HEK293 (cell line): ENCODE data around the gene SNRPF.

Experiments
- CTCF ChIA-PET: fragments of 350-600 bp; formaldehyde crosslinking; extraction: SDS; loops from one replicate; lab custom pipeline; 2021; ENCODE audit warnings: antibody characterized with exemption; lab: Yijun Ruan, JAX
- POLR2A ChIA-PET: fragments of 300-600 bp; formaldehyde crosslinking; extraction: SDS; loops from one replicate; lab custom pipeline; 2020; ENCODE audit warnings: antibody characterized with exemption, inconsistent platforms; lab: Yijun Ruan, JAX
- H3K27ac ChIP-seq: fragments of 200-500 bp; sonication (Bioruptor generic); 2 replicates; pipeline ENCODE4 v1.5.1; 2014; ENCODE audit warnings: low read depth, low read length, control low read depth, inconsistent platforms; ENCODE audit errors: extremely low read depth
- H3K36me3 ChIP-seq, 2 experiments: fragments of 200-500 bp in 1 of 2; sonication (Bioruptor generic) in 1 of 2; 1 replicate in 1 of 2; 2 replicates in 1 of 2; pipeline ENCODE4 v1.5.1; 2014 to 2017; ENCODE audit warnings: inconsistent platforms in 2 of 2, low read length in 2 of 2; ENCODE audit not compliant: control insufficient read depth in 2 of 2, insufficient read depth in 1 of 2
- H3K4me1 ChIP-seq: fragments of 200-500 bp; sonication (Bioruptor generic); 2 replicates; pipeline ENCODE4 v1.5.1; 2014; ENCODE audit warnings: mild to moderate bottlenecking, low read length, inconsistent platforms; ENCODE audit not compliant: control insufficient read depth, insufficient read depth
- H3K4me3 ChIP-seq: 2 replicates; pipeline ENCODE4 v1.5.1; 2011; ENCODE audit warnings: low read depth, mild to moderate bottlenecking, control low read depth, low read length, moderate library complexity
- H3K9me3 ChIP-seq: fragments of 200-500 bp; sonication (Bioruptor generic); 2 replicates; pipeline ENCODE4 v1.5.1; 2014; ENCODE audit warnings: low read depth, low read length, inconsistent platforms; ENCODE audit not compliant: control insufficient read depth, insufficient read depth
- GLI2 ChIP-seq: fragments of 450-650 bp; formaldehyde crosslinking; IDR thresholded peaks from 2 replicates; pipeline ENCODE4; 2017; ENCODE audit warnings: missing biosample characterization, missing genetic modification characterization, low read depth, borderline replicate concordance
- KLF1 ChIP-seq: fragments of 450-650 bp; formaldehyde crosslinking; IDR thresholded peaks from 2 replicates; pipeline ENCODE4 v1.5.1; 2016; ENCODE audit warnings: missing biosample characterization, missing genetic modification characterization
- KLF16 ChIP-seq: fragments of 450-650 bp; formaldehyde crosslinking; IDR thresholded peaks from 2 replicates; pipeline ENCODE4 v1.5.1; 2017; ENCODE audit warnings: missing biosample characterization, missing genetic modification characterization
- KLF8 ChIP-seq: fragments of 450-650 bp; formaldehyde crosslinking; IDR thresholded peaks from 2 replicates; pipeline ENCODE4 v1.5.1; 2016; ENCODE audit warnings: missing biosample characterization, missing genetic modification characterization
- RBAK ChIP-seq: fragments of 450-650 bp; formaldehyde crosslinking; IDR thresholded peaks from 2 replicates; pipeline ENCODE4 v1.5.1; 2016; ENCODE audit warnings: missing biosample characterization, missing genetic modification characterization
- TCF7L2 ChIP-seq: IDR thresholded peaks from 2 replicates; pipeline ENCODE4 v1.6.1; 2011; ENCODE audit warnings: low read depth, mild to moderate bottlenecking, inconsistent platforms, low read length, moderate library complexity, borderline replicate concordance
- YY1 ChIP-seq: fragments of 450-650 bp; formaldehyde crosslinking; IDR thresholded peaks from 2 replicates; pipeline ENCODE4 v1.5.1; 2018; ENCODE audit warnings: missing biosample characterization, missing genetic modification characterization
- ZBTB20 ChIP-seq: fragments of 450-650 bp; formaldehyde crosslinking; IDR thresholded peaks from 2 replicates; pipeline ENCODE4 v1.5.1; 2016; ENCODE audit warnings: missing biosample characterization, missing genetic modification characterization
- ZBTB21 ChIP-seq: fragments of 450-650 bp; formaldehyde crosslinking; IDR thresholded peaks from 2 replicates; pipeline ENCODE4 v1.5.1; 2017; ENCODE audit warnings: missing biosample characterization, missing genetic modification characterization
- ZNF121 ChIP-seq: fragments of 450-650 bp; formaldehyde crosslinking; IDR thresholded peaks from 2 replicates; pipeline ENCODE4 v1.5.1; 2016; ENCODE audit warnings: missing biosample characterization, missing genetic modification characterization
- ZNF155 ChIP-seq: fragments of 450-650 bp; formaldehyde crosslinking; IDR thresholded peaks from 2 replicates; pipeline ENCODE4 v1.5.1; 2016; ENCODE audit warnings: missing biosample characterization, missing genetic modification characterization
- ZNF211 ChIP-seq: fragments of 450-650 bp; formaldehyde crosslinking; IDR thresholded peaks from 2 replicates; pipeline ENCODE4 v1.5.1; 2016; ENCODE audit warnings: low read depth, missing biosample characterization, missing genetic modification characterization
- ZNF555 ChIP-seq: fragments of 450-650 bp; formaldehyde crosslinking; conservative IDR thresholded peaks from 2 replicates; pipeline ENCODE4 v1.5.1; 2017; ENCODE audit warnings: missing biosample characterization, mild to moderate bottlenecking, missing genetic modification characterization, inconsistent platforms
- ZNF610 ChIP-seq: fragments of 450-650 bp; formaldehyde crosslinking; IDR thresholded peaks from 2 replicates; pipeline ENCODE4 v1.5.1; 2016; ENCODE audit warnings: missing biosample characterization, missing genetic modification characterization, borderline replicate concordance
- ZNF629 ChIP-seq: fragments of 450-650 bp; formaldehyde crosslinking; IDR thresholded peaks from 2 replicates; pipeline ENCODE4 v1.5.1; 2017; ENCODE audit warnings: missing biosample characterization, missing genetic modification characterization
- ZNF677 ChIP-seq: fragments of 450-650 bp; IDR thresholded peaks from 2 replicates; pipeline ENCODE4 v1.5.0; 2018; ENCODE audit warnings: missing biosample characterization, mild to moderate bottlenecking, missing genetic modification characterization, moderate library complexity
- TF ChIP-seq, protein P1 (sequence below): sonication (generic); formaldehyde crosslinking; IDR thresholded peaks from 2 replicates; pipeline ENCODE4 v1.8.1; 2022; ENCODE audit warnings: mild to moderate bottlenecking, moderate library complexity, missing genetic modification reagents
- TF ChIP-seq, protein P2 (sequence below): fragments of 450-650 bp; formaldehyde crosslinking; IDR thresholded peaks from 2 replicates; pipeline ENCODE4 v1.5.1; 2017; ENCODE audit warnings: missing biosample characterization, missing genetic modification characterization
- TF ChIP-seq, protein P3 (sequence below): fragments of 450-650 bp; formaldehyde crosslinking; IDR thresholded peaks from 2 replicates; pipeline ENCODE4 v1.5.1; 2017; ENCODE audit warnings: missing biosample characterization, missing genetic modification characterization
- TF ChIP-seq, protein P4 (sequence below): fragments of 450-650 bp; formaldehyde crosslinking; IDR thresholded peaks from 2 replicates; pipeline ENCODE4 v1.5.1; 2016; ENCODE audit warnings: missing biosample characterization, missing genetic modification characterization
- TF ChIP-seq, protein P5 (sequence below): fragments of 450-650 bp; formaldehyde crosslinking; IDR thresholded peaks from 2 replicates; pipeline ENCODE4 v1.5.1; 2016; ENCODE audit warnings: missing biosample characterization, missing genetic modification characterization
- TF ChIP-seq, protein P6 (sequence below): fragments of 450-650 bp; formaldehyde crosslinking; IDR thresholded peaks from 2 replicates; pipeline ENCODE4 v1.5.1; 2016; ENCODE audit warnings: missing biosample characterization, missing genetic modification characterization

The SNRPF gene

DNA sequence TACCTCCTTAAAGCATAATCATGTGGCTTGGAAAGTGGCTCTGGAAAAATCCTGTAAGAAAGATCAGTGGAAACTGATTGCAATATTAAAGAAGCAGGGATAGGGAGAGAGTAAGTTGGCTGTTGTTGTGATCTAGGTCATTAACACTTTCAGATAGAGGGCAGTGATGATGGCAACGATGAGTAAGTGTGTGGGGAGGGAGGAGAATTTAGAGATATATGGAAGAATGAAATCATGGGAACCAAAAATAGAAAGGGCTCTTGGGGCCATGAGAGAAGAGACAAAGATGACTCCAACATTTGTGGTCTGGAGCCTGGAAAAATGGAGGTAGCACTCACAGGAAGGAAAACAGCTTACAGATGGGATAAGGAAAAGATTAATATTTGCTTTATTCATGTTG is 23.3 kb downstream of the SNRPF start:
- H3K4me1 ChIP-seq: no peaks in the 10 kb centered on the region
- CTCF ChIA-PET: interaction anchor here (1.0 kb wide), 1 partner anchor 37 kb away, joined by 4 read pairs; no protein-coding TSS in a partner anchor
- TF ChIP-seq ZBTB21 (peak; percentile 89), RBAK (tag by site-specific recombination) (0 out of 2 replicates have a peak, but pooled peaks have one; percentile 43), ZNF555 (no peak), ZNF677 (tag by site-specific recombination) (no peak), ZNF121 (tag by site-specific recombination) (no peak), ZNF211 (no peak), ZNF629 (tag by site-specific recombination) (peak; percentile 66; the same call in 1 of the 2 replicates)
- TF ChIP-seq, protein P1, sequence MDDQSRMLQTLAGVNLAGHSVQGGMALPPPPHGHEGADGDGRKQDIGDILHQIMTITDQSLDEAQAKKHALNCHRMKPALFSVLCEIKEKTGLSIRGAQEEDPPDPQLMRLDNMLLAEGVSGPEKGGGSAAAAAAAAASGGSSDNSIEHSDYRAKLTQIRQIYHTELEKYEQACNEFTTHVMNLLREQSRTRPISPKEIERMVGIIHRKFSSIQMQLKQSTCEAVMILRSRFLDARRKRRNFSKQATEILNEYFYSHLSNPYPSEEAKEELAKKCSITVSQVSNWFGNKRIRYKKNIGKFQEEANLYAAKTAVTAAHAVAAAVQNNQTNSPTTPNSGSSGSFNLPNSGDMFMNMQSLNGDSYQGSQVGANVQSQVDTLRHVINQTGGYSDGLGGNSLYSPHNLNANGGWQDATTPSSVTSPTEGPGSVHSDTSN: no peak
- TF ChIP-seq, protein P2, sequence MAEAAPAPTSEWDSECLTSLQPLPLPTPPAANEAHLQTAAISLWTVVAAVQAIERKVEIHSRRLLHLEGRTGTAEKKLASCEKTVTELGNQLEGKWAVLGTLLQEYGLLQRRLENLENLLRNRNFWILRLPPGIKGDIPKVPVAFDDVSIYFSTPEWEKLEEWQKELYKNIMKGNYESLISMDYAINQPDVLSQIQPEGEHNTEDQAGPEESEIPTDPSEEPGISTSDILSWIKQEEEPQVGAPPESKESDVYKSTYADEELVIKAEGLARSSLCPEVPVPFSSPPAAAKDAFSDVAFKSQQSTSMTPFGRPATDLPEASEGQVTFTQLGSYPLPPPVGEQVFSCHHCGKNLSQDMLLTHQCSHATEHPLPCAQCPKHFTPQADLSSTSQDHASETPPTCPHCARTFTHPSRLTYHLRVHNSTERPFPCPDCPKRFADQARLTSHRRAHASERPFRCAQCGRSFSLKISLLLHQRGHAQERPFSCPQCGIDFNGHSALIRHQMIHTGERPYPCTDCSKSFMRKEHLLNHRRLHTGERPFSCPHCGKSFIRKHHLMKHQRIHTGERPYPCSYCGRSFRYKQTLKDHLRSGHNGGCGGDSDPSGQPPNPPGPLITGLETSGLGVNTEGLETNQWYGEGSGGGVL (tag by site-specific recombination): peak; percentile 62
- TF ChIP-seq, all 188 proteins: peak for 4
- Histone ChIP-seq H3K4me3 (no peak overlapping the region), H3K27ac (no peak overlapping the region), H3K9me3 (no peaks in the 10 kb centered on the region), H3K36me3 (no peaks in the 10 kb centered on the region)
- POLR2A ChIA-PET: no interaction called here

DNA sequence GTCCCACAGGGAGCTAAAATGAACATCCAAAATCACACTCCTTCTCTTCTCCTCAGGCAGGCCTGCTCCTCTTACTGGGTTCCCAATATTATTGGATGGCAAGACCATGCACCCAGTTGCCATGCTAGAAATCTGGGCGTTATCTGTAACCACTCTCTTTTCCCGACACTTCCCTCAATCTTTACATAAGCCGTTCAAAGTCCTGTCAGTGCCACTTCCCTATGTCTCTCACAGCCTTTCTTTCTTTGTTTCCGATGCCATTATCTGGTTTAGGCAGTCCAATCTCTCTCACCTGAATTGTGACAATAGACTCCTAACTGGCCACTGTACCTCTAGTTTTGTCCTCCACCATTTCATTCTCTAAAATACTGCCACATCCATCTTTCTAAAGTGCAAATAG is 24.1 kb downstream of the SNRPF start:
- H3K4me3 ChIP-seq: no peak overlapping the region
- POLR2A ChIA-PET: no interaction called here
- H3K4me1 ChIP-seq: no peaks in the 10 kb centered on the region
- CTCF ChIA-PET: interaction anchor here (1.2 kb wide), 1 partner anchor 36 kb away, joined by 4 read pairs; no protein-coding TSS in a partner anchor
- H3K9me3 ChIP-seq: no peaks in the 10 kb centered on the region
- no peaks in the 10 kb centered on the region for H3K36me3 ChIP-seq
- no peak for TF ChIP-seq ZNF610 (tag by site-specific recombination)
- no peak for TF ChIP-seq TCF7L2
- no peak for TF ChIP-seq KLF16 (tag by site-specific recombination)
- TF ChIP-seq ZNF155: no peak
- TF ChIP-seq, protein P3, sequence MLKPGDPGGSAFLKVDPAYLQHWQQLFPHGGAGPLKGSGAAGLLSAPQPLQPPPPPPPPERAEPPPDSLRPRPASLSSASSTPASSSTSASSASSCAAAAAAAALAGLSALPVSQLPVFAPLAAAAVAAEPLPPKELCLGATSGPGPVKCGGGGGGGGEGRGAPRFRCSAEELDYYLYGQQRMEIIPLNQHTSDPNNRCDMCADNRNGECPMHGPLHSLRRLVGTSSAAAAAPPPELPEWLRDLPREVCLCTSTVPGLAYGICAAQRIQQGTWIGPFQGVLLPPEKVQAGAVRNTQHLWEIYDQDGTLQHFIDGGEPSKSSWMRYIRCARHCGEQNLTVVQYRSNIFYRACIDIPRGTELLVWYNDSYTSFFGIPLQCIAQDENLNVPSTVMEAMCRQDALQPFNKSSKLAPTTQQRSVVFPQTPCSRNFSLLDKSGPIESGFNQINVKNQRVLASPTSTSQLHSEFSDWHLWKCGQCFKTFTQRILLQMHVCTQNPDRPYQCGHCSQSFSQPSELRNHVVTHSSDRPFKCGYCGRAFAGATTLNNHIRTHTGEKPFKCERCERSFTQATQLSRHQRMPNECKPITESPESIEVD (tag by site-specific recombination): no peak
- H3K27ac ChIP-seq: no peak overlapping the region

DNA sequence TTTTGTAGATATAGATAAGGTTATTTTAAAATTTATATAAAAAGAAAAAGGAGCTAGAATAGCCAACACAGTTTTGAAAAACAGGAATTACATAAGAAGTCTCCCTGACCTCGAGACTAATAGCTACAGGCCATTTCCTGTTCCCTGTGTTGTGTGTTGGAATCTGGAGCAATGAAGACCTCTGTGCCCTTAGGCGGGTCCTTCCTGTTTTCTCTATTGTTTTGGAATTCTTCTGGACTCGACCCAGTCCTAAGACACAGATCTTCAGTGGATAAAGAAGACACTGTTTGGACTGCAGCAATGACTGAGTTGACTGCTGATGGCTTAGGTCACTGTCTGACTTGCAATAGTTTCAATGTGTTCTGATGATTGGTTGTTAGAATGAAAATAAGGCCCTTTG is 26.2 kb downstream of the SNRPF start:
- Histone ChIP-seq H3K36me3 (no peaks in the 10 kb centered on the region), H3K4me3 (no peak overlapping the region), H3K9me3 (no peaks in the 10 kb centered on the region), H3K27ac (no peak overlapping the region), H3K4me1 (no peaks in the 10 kb centered on the region)
- ChIA-PET POLR2A (no interaction called here), CTCF (no interaction called here)
- TF ChIP-seq KLF1 (tag by site-specific recombination) (no peak), ZNF121 (tag by site-specific recombination) (no peak), GLI2 (no peak), KLF16 (tag by site-specific recombination) (no peak), ZBTB20 (tag by site-specific recombination) (no peak), YY1 (tag by site-specific recombination) (no peak), KLF8 (tag by site-specific recombination) (no peak)
- TF ChIP-seq, protein P4, sequence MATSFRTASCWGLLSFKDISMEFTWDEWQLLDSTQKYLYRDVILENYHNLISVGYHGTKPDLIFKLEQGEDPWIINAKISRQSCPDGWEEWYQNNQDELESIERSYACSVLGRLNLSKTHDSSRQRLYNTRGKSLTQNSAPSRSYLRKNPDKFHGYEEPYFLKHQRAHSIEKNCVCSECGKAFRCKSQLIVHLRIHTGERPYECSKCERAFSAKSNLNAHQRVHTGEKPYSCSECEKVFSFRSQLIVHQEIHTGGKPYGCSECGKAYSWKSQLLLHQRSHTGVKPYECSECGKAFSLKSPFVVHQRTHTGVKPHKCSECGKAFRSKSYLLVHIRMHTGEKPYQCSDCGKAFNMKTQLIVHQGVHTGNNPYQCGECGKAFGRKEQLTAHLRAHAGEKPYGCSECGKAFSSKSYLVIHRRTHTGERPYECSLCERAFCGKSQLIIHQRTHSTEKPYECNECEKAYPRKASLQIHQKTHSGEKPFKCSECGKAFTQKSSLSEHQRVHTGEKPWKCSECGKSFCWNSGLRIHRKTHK: no peak
- TF ChIP-seq, protein P5, sequence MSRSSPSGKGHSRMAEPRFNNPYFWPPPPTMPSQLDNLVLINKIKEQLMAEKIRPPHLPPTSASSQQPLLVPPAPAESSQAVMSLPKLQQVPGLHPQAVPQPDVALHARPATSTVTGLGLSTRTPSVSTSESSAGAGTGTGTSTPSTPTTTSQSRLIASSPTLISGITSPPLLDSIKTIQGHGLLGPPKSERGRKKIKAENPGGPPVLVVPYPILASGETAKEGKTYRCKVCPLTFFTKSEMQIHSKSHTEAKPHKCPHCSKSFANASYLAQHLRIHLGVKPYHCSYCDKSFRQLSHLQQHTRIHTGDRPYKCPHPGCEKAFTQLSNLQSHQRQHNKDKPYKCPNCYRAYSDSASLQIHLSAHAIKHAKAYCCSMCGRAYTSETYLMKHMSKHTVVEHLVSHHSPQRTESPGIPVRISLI (tag by site-specific recombination): no peak
- TF ChIP-seq, protein P6, sequence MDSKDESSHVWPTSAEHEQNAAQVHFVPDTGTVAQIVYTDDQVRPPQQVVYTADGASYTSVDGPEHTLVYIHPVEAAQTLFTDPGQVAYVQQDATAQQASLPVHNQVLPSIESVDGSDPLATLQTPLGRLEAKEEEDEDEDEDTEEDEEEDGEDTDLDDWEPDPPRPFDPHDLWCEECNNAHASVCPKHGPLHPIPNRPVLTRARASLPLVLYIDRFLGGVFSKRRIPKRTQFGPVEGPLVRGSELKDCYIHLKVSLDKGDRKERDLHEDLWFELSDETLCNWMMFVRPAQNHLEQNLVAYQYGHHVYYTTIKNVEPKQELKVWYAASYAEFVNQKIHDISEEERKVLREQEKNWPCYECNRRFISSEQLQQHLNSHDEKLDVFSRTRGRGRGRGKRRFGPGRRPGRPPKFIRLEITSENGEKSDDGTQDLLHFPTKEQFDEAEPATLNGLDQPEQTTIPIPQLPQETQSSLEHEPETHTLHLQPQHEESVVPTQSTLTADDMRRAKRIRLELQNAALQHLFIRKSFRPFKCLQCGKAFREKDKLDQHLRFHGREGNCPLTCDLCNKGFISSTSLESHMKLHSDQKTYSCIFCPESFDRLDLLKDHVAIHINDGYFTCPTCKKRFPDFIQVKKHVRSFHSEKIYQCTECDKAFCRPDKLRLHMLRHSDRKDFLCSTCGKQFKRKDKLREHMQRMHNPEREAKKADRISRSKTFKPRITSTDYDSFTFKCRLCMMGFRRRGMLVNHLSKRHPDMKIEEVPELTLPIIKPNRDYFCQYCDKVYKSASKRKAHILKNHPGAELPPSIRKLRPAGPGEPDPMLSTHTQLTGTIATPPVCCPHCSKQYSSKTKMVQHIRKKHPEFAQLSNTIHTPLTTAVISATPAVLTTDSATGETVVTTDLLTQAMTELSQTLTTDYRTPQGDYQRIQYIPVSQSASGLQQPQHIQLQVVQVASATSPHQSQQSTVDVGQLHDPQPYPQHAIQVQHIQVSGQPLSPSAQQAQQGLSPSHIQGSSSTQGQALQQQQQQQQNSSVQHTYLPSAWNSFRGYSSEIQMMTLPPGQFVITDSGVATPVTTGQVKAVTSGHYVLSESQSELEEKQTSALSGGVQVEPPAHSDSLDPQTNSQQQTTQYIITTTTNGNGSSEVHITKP (tag by site-specific recombination): no peak
